Osteocyte (in vitro differentiated cells): ENCODE data around the gene SPDYE4. TPM values are rescaled to one million over a fixed set of nuclear protein-coding genes. Genes with fewer than 3 reads are reported as not detected.

Experiments
- DNase-seq: peaks from one replicate; pipeline ENCODE4 v3.0.0; 2021; ENCODE audit warnings: mixed read lengths; ENCODE audit not compliant: unreplicated experiment; ENCODE audit errors: extremely low spot score
- H3K27ac Mint-ChIP-seq: one replicate; pipeline ENCODE4 v1.8.0; 2021; ENCODE audit warnings: mild to moderate bottlenecking, mixed read lengths; ENCODE audit not compliant: unreplicated experiment
- H3K27me3 Mint-ChIP-seq: one replicate; pipeline ENCODE4 v1.8.0; 2021; ENCODE audit warnings: mixed read lengths; ENCODE audit not compliant: unreplicated experiment
- H3K36me3 Mint-ChIP-seq: one replicate; pipeline ENCODE4 v1.8.0; 2021; ENCODE audit warnings: mixed read lengths; ENCODE audit not compliant: unreplicated experiment
- H3K4me1 Mint-ChIP-seq: one replicate; pipeline ENCODE4 v1.8.0; 2021; ENCODE audit warnings: mixed read lengths; ENCODE audit not compliant: unreplicated experiment
- H3K4me3 Mint-ChIP-seq: one replicate; pipeline ENCODE4 v1.8.0; 2021; ENCODE audit warnings: mild to moderate bottlenecking, moderate library complexity, mixed read lengths; ENCODE audit not compliant: unreplicated experiment
- H3K9me3 Mint-ChIP-seq: one replicate; pipeline ENCODE4 v1.8.0; 2021; ENCODE audit warnings: mixed read lengths; ENCODE audit not compliant: unreplicated experiment
- total RNA-seq: library from RNA; stranded (reverse); gene quantifications from 2 replicates; pipeline ENCODE4 v1.2.1, GENCODE V29; 2021
- TF ChIP-seq, protein P1 (sequence below): fragments of 200-600 bp; sonication (generic); IDR thresholded peaks from 2 replicates; pipeline ENCODE4 v1.5.0; 2021; ENCODE audit warnings: antibody characterized with exemption, mild to moderate bottlenecking, moderate library complexity

The SPDYE4 gene
- total RNA-seq, 1 donor from 2014 or later, result not detected

DNA sequence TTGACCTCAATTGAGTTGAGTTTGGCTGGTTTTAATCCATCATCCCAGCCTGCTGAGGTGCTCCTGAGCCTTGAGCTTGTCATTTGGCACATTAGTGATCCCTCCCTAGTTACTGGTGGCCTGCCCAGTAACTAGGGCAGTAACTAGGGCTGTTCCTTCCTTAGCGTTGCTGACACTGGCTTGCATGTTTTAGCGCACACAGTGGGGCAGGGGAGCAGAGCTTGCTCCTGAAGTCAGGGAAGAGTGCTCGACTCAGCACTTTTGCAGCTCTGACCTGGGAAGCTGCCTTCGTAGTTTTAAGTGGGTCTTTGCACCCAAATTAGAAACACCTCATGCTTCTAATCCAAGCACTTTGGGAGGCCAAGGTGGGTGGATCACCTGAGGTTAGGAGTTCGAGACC lies 29.4 kb downstream of the SPDYE4 start:
- Mint-ChIP-seq H3K4me3 (no peak overlapping the region), H3K4me1 (peaks cover 2% of the 10 kb centered on the region), H3K9me3 (no peaks in the 10 kb centered on the region), H3K36me3 (no peaks in the 10 kb centered on the region), H3K27me3 (peaks cover 7% of the 10 kb centered on the region), H3K27ac (no peak overlapping the region)
- TF ChIP-seq, protein P1, sequence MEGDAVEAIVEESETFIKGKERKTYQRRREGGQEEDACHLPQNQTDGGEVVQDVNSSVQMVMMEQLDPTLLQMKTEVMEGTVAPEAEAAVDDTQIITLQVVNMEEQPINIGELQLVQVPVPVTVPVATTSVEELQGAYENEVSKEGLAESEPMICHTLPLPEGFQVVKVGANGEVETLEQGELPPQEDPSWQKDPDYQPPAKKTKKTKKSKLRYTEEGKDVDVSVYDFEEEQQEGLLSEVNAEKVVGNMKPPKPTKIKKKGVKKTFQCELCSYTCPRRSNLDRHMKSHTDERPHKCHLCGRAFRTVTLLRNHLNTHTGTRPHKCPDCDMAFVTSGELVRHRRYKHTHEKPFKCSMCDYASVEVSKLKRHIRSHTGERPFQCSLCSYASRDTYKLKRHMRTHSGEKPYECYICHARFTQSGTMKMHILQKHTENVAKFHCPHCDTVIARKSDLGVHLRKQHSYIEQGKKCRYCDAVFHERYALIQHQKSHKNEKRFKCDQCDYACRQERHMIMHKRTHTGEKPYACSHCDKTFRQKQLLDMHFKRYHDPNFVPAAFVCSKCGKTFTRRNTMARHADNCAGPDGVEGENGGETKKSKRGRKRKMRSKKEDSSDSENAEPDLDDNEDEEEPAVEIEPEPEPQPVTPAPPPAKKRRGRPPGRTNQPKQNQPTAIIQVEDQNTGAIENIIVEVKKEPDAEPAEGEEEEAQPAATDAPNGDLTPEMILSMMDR, result no peak
- DNase-seq, result no peak

DNA sequence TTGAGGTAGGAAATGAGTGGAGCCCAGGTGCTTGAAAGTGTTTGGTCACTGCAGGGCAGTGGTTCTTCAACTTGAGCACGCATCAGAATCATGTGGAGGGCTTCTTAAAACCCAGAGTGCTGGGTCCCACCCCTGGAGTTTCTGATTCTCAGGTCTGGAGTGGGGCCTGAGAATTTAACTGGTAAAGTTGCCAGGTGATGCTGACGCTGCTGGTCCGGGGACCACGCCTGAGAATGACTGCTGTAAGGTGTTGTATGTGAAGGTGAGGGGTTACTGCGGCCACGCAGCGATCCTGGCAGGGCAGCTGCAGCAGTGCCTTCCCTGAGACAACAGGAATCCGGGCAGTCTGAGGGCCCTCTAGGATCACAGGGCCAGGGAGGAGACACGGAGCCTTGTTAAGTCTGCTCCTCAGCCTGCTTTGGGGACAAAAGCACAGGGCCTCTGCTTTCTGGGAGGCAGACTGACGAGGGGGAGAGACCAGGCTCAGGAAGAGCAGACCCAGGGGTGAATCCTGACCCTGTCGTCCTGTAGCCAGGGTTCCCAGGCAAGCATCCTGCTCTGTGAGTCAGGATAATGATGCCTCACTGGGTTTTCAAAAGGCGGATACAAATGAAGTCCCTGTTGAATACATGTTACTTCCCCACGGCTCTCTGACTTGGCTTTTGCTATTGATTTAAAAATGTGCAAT lies 30.0 kb downstream of the SPDYE4 start:
- H3K9me3 Mint-ChIP-seq, result no peaks in the 10 kb centered on the region
- no peak for DNase-seq
- no peaks in the 10 kb centered on the region for H3K36me3 Mint-ChIP-seq
- no peak overlapping the region for H3K27ac Mint-ChIP-seq
- peaks cover 7% of the 10 kb centered on the region for H3K27me3 Mint-ChIP-seq
- TF ChIP-seq, protein P1, result no peak
- no peak overlapping the region for H3K4me3 Mint-ChIP-seq
- H3K4me1 Mint-ChIP-seq, result peaks cover 2% of the 10 kb centered on the region

GRCh38 chr17:8726941-8727555 lies 31.3 kb downstream of the SPDYE4 start:
- DNase-seq, result no peak
- no peaks in the 10 kb centered on the region for H3K36me3 Mint-ChIP-seq
- no peak overlapping the region for H3K27ac Mint-ChIP-seq
- TF ChIP-seq, protein P1, result no peak
- no peaks in the 10 kb centered on the region for H3K4me1 Mint-ChIP-seq
- peaks cover 7% of the 10 kb centered on the region for H3K27me3 Mint-ChIP-seq
- no peak overlapping the region for H3K4me3 Mint-ChIP-seq
- H3K9me3 Mint-ChIP-seq, result no peaks in the 10 kb centered on the region

GRCh38 chr17:8725881-8726876 lies 32.2 kb downstream of the SPDYE4 start:
- Mint-ChIP-seq H3K4me3 (no peak overlapping the region), H3K9me3 (no peaks in the 10 kb centered on the region), H3K27me3 (peaks cover 4% of the 10 kb centered on the region), H3K36me3 (no peaks in the 10 kb centered on the region), H3K4me1 (no peaks in the 10 kb centered on the region), H3K27ac (no peak overlapping the region)
- DNase-seq, result no peak
- TF ChIP-seq, protein P1, result no peak
